H1 (cell line): ENCODE data around the gene CUX1. TPM values are rescaled to one million over a fixed set of nuclear protein-coding genes. Genes with fewer than 3 reads are reported as not detected.

ENCODE experiments used
- BACH1 ChIP-seq: IDR thresholded peaks from 2 replicates; pipeline ENCODE4 v1.6.1; 2012; ENCODE audit warnings: low read length, improper control_type of control experiment
- EGR1 ChIP-seq: IDR thresholded peaks from 2 replicates; pipeline ENCODE4 v1.6.1; 2011; ENCODE audit warnings: low read depth, low read length, borderline replicate concordance
- JUN ChIP-seq: IDR thresholded peaks from 2 replicates; pipeline ENCODE4 v1.6.1; 2011; ENCODE audit warnings: low read depth, mild to moderate bottlenecking, improper control_type of control experiment, low read length
- NANOG ChIP-seq: IDR thresholded peaks from 2 replicates; pipeline ENCODE4 v1.6.1; 2011; ENCODE audit warnings: low read length, low read depth, mild to moderate bottlenecking, inconsistent platforms; ENCODE audit not compliant: insufficient read depth, poor library complexity, severe bottlenecking
- POLR2AphosphoS5 ChIP-seq: IDR thresholded peaks from 2 replicates; pipeline ENCODE4 v1.6.1; 2011; ENCODE audit warnings: low read depth, low read length
- POU5F1 ChIP-seq: IDR thresholded peaks from 2 replicates; pipeline ENCODE4 v1.6.1; 2011; ENCODE audit warnings: low read depth, mild to moderate bottlenecking, low read length, moderate library complexity
- SIN3A ChIP-seq, 2 experiments: IDR thresholded peaks in 1 of 2; conservative IDR thresholded peaks in 1 of 2; 2 replicates each; pipeline ENCODE4 v1.6.1; 2011 to 2012; ENCODE audit warnings: low read length in 2 of 2, improper control_type of control experiment in 1 of 2, low read depth in 1 of 2, mild to moderate bottlenecking in 1 of 2
- SIRT6 ChIP-seq: IDR thresholded peaks from one replicate; pipeline ENCODE4 v1.7.1; 2012; ENCODE audit warnings: low read length, inconsistent platforms
- polyA plus RNA-seq, 7 experiments: library from polyadenylated mRNA; depleted of rRNA in 3 of 7; stranded (reverse) in 5 of 7; unstranded in 2 of 7; fragments of >200 nt in 5 of 7; fragments of 200-250 nt in 2 of 7; gene quantifications; 1 replicate in 5 of 7; 2 replicates in 1 of 7; 4 replicates in 1 of 7; pipeline versions ENCODE4 v1.2.1 to v1.2.3, GENCODE V29; 2011 to 2013; ENCODE audit warnings: missing spikeins in 2 of 7, mixed read lengths in 2 of 7
- total RNA-seq: library from RNA; stranded (reverse); fragmentation: NEBNext Ultra II Directional; extraction: Animal tissue kit (Norgen Biotek cat#: 25700); gene quantifications from 2 replicates; pipeline ENCODE4 v1.2.1, GENCODE V29; 2021
- TF ChIP-seq, protein P1 (sequence below): IDR thresholded peaks from 2 replicates; pipeline ENCODE4 v1.6.1; 2011; ENCODE audit warnings: low read length, improper control_type of control experiment

CUX1 gene
- total and polyA plus RNA-seq, 2 of the 8 experiments (the other 6 are each of a cell fraction or from before 2014, with no cell fraction given): 21.6 to 65.9 TPM

DNA sequence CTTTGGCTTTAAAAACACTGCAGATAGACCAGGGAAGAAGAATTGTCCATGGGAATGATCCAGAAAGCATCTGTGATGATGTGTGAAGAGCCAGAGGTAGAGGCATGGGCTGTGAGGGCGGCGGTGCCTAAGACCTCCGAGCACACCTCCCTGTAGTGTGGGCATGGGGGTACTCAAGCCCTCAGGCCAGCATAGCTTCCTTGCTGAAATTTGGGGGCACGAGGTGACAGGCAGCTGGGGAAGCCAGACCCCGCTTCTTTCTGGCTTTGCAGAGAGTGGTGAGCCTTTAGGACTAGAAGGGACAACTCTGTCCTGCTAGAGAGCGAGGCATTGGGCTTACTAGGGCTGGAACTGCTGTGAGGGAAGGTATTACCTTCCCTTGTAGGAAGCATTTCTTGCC, 281.6 kb downstream of the CUX1 start (continued):
- TF ChIP-seq SIN3A (conservative IDR thresholded peaks at IDR 0.05 in 1 of 2, IDR thresholded peaks at IDR 0.05 in 1 of 2; ENCODE audit: low read depth in 1 of 2, low read length in 2 of 2): no peak
- no peak for TF ChIP-seq POLR2AphosphoS5
- no peak for TF ChIP-seq BACH1
- no peak for TF ChIP-seq NANOG
- no peak for TF ChIP-seq EGR1
- TF ChIP-seq, protein P1, sequence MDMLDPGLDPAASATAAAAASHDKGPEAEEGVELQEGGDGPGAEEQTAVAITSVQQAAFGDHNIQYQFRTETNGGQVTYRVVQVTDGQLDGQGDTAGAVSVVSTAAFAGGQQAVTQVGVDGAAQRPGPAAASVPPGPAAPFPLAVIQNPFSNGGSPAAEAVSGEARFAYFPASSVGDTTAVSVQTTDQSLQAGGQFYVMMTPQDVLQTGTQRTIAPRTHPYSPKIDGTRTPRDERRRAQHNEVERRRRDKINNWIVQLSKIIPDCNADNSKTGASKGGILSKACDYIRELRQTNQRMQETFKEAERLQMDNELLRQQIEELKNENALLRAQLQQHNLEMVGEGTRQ: no peak
- TF ChIP-seq POU5F1: no peak
- no peak for TF ChIP-seq JUN
- no peak for TF ChIP-seq SIRT6
